Measurements from ENCODE around the gene CDPF1.

DNA sequence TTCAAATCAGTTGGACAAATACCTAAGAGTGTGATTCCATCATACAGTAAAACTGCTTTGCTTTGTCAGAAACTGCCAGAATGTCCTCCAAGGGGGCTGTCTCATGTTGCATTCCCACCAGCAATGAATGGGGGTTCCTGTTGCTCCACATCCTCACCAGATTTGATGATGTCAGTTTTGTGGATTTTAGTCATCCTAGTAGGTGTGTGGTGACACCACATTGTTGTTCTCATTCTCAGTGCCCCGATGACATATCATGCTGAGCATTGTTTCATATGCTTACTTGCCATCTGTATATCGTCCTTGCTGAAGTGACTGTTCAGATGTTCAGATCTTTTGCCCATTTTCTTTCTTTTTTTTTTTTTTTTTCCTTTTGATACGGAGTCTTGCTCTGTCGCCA lies 37.0 kb downstream of the CDPF1 start:
- TF ChIP-seq POLR2AphosphoS5 (IDR thresholded peaks at IDR 0.05; ENCODE audit: insufficient read depth, low read depth, low read length), result no peak
- TF ChIP-seq, protein P1, sequence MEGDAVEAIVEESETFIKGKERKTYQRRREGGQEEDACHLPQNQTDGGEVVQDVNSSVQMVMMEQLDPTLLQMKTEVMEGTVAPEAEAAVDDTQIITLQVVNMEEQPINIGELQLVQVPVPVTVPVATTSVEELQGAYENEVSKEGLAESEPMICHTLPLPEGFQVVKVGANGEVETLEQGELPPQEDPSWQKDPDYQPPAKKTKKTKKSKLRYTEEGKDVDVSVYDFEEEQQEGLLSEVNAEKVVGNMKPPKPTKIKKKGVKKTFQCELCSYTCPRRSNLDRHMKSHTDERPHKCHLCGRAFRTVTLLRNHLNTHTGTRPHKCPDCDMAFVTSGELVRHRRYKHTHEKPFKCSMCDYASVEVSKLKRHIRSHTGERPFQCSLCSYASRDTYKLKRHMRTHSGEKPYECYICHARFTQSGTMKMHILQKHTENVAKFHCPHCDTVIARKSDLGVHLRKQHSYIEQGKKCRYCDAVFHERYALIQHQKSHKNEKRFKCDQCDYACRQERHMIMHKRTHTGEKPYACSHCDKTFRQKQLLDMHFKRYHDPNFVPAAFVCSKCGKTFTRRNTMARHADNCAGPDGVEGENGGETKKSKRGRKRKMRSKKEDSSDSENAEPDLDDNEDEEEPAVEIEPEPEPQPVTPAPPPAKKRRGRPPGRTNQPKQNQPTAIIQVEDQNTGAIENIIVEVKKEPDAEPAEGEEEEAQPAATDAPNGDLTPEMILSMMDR (IDR thresholded peaks at IDR 0.05; ENCODE audit: extremely low read depth in 1 of 2, insufficient read depth in 1 of 2, low read depth in 1 of 2, low read length in 2 of 2), result no peak
- TF ChIP-seq GATA2 (IDR thresholded peaks at IDR 0.05; ENCODE audit: insufficient read depth, insufficient read length, low read depth, low read length), result no peak
- no peak for TF ChIP-seq POLR2A (IDR thresholded peaks at IDR 0.05; ENCODE audit: low read depth, low read length)
- TF ChIP-seq, protein P2, sequence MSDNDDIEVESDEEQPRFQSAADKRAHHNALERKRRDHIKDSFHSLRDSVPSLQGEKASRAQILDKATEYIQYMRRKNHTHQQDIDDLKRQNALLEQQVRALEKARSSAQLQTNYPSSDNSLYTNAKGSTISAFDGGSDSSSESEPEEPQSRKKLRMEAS (IDR thresholded peaks at IDR 0.05; ENCODE audit: insufficient read depth, insufficient read length), result no peak
- no peak for TF ChIP-seq EZH2 (IDR thresholded peaks at IDR 0.05; ENCODE audit: borderline replicate concordance, low read depth, low read length, severe bottlenecking)

All from endothelial cell of umbilical vein (primary cell).